GM19452 (cell line): ENCODE measurements around the gene DCST1.
A peak's percentile ranks its signal among the peaks of the same experiment; 100 is the strongest.

ENCODE experiments used
- ATAC-seq: cut with Tn5 transposase; IDR thresholded peaks from one replicate; pipeline ENCODE4 v1.9.1; 2021; ENCODE audit not compliant: unreplicated experiment

Gene DCST1

DNA sequence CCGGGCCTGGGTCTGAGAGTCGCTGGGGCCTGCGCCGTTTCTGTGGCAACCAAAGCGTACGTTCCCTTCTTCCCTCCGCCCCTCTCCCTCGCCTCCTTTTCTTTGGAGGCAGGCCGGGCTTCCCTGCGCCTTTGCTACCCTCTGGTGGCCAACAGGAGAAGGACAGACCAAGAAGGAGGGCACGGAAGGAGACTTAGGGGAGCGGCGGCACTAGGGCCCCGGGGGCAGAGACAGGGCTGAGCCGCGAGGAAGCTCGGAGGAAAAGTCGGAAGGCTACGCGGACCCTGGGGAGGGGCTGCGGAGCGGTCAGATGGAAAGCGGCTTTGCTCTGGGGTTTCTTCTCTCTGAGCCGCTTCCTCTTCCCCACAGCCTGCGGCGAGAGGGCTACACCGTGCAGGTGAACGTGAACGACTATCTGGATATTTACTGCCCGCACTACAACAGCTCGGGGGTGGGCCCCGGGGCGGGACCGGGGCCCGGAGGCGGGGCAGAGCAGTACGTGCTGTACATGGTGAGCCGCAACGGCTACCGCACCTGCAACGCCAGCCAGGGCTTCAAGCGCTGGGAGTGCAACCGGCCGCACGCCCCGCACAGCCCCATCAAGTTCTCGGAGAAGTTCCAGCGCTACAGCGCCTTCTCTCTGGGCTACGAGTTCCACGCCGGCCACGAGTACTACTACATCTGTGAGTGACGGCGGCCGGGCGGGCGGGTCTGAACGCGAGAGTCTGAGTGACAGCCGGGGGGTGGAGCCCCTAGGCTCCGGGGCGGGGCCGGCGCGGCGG lies 51.3 kb downstream of the DCST1 start:
- ATAC-seq: peak; percentile 71

DNA sequence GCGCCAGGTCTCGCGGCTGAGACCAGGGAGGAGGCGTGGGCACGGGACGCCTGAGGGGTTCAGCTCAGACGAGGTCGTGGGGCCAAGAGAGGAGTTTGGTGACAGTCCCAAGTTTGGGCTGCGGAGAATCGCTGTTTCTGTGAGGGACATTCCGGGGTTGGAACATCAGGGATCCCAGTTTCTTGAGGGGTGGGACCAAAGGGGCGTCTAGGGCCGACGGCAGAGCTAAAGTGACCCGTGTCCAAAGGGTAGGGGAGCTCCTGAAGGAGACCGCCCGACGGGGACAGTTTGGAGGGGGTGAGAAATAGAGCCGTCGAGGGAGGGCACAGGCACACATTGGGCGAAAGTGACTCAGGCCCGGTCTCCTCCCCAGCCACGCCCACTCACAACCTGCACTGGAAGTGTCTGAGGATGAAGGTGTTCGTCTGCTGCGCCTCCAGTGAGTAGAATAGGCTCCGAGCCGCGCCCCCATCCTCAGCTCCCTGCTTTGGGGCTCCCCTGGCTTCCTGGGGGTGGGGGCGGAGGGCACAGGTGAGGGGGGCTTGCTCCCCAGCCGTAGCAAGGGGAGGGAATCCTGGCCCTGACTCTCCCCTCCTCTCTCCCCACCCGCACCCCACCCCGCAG lies 52.0 kb downstream of the DCST1 start:
- no peak for ATAC-seq

DNA sequence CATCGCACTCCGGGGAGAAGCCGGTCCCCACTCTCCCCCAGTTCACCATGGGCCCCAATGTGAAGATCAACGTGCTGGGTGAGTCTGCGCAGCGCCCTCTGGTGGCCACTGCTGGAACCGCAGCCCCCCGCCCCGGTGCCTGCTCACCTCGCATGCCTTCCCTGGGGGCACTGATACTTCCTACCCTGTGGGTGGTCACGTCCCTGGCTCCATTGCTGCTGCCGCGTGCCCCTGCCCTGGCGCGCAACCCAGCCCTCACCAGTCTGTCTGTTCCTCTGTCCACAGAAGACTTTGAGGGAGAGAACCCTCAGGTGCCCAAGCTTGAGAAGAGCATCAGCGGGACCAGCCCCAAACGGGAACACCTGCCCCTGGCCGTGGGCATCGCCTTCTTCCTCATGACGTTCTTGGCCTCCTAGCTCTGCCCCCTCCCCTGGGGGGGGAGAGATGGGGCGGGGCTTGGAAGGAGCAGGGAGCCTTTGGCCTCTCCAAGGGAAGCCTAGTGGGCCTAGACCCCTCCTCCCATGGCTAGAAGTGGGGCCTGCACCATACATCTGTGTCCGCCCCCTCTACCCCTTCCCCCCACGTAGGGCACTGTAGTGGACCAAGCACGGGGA lies 52.6 kb downstream of the DCST1 start:
- no peak for ATAC-seq

DNA sequence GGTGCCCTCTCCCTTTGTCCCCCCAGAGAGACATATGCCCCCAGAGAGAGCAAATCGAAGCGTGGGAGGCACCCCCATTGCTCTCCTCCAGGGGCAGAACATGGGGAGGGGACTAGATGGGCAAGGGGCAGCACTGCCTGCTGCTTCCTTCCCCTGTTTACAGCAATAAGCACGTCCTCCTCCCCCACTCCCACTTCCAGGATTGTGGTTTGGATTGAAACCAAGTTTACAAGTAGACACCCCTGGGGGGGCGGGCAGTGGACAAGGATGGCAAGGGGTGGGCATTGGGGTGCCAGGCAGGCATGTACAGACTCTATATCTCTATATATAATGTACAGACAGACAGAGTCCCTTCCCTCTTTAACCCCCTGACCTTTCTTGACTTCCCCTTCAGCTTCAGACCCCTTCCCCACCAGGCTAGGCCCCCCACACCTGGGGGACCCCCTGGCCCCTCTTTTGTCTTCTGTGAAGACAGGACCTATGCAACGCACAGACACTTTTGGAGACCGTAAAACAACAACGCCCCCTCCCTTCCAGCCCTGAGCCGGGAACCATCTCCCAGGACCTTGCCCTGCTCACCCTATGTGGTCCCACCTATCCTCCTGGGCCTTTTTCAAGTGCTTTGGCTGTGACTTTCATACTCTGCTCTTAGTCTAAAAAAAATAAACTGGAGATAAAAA lies 53.4 kb downstream of the DCST1 start:
- ATAC-seq: no peak

DNA sequence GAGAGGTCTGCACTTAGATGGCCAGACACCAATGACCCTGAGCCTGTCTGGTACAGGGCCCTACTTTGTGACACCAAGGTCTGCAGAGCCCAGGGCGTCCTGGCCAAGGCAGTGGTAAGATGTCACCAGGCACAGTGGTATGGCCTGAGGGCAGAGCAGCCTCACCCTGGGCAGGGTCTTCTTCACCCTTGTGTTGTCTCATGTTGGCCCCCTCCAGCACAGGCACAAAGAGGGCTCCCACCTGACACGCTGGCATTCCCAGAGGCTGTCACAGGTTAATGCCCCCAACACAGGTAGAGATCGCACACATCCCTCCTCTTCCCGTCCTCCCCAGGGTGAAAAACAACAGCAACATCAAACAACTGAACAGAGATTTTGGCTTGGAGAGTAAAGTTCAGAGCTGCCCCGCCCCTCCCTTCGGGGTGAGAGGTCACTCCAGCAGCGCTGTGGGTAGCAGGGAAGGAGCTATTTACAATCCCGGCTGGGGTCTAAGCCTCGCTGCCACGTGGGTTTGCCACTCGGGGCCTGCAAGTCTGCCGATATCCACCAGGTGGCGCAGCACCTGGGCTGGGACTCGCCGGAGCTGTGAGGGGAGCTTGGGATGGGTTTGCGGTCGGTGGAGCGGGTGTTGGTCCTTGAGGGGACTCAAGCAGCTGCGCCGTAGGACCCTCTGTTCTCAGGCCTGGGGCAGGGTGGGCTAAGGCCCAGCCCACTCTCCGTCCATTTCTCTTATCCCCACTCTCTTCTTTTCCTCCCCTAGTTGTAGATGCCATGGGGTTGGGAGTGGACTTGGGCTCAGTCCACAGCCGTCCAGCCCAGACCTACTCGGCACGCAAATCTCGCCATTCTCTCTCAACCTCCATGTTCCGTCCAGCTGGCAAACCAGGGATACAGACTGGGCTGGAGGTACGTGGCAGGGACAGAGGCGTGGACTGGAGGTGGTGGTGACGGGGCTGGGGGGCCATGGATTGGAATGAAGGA lies 57.7 kb downstream of the DCST1 start:
- ATAC-seq: no peak

DNA sequence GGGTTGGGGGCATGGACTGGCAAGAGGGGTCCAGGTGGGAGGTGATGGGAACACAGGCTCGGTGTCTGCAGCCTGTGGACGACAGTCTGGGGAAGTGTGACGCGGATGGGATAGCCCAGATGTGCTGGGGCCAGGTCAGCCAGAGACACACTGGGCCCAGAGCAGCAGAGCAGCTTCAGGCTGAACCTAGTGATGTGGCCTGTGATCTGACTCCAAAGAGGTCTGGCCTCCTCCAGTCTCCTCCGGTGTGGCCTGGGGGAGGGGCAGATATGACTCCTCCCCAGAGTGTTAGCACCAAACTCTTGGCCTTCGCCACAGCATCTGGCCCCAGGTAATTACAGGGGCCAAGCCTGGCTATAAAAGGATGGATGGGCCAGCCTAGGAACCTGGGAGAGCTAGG lies 58.5 kb downstream of the DCST1 start:
- no peak for ATAC-seq

DNA sequence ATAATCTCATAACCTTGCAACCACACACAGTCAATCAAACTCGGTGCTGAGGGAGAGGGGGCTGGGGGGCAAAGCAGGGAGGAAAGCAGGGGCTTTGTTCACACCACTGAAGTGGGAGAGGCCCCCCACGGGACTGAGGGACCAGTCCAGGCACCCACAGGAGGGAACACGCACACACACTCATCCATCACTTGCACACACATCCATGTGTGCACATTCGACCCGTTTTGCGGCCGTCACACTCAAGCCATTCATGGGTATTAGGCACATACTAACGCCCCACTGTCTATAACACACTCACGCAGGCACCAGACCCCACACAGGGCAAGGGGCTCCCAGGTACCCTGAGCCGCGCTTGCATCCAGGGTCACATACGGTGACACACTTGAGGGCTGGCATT lies 59.0 kb downstream of the DCST1 start:
- ATAC-seq: no peak

DNA sequence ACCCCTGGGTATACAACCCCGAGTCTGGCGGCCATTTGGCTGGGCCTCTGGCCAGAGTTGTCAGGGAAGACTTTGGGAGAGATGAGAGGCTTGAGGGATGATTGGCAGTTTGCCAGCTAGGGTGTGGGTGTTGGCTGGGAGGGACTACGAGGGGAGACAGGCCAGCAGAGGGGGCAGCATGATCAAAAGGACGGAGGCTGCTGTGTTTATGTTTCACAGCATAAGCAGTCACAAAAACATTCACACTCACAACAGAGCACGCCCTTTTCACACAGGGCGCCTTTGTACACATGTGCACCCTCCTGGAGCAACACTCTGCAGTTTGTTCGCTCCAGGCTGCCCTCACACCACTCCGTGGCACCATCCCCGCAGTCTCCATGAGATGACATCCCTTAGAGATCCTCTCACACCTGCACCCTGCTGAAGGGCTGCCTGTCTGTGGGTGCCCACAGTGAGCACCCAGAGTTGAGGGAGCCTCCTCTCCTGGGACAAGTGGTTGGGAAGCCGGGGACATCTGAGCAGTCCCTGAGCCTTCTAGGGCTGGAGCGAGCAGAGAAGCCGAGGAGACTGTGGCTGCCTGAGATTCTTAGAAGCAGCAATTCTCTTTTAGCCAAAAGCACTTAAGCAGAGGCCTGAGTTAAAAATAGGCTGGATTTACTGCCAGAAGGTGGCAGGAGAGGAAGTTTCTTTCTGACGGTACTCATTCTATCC lies 60.4 kb downstream of the DCST1 start:
- ATAC-seq: no peak

DNA sequence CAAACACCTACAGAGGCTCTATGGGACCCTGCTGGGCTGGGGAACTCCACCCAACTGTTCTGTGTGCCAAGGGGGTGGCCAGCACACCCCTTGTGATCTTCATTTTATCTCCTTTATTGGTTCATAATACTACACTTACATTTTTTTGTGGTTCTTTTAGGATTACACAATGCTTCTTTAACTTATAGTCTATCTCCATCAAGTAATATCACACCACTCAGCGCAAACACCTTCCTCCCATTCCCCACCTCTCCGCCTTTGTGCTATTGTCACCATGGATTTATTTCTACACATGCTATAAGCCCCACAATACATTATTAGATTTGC lies 61.0 kb downstream of the DCST1 start:
- no peak for ATAC-seq

DNA sequence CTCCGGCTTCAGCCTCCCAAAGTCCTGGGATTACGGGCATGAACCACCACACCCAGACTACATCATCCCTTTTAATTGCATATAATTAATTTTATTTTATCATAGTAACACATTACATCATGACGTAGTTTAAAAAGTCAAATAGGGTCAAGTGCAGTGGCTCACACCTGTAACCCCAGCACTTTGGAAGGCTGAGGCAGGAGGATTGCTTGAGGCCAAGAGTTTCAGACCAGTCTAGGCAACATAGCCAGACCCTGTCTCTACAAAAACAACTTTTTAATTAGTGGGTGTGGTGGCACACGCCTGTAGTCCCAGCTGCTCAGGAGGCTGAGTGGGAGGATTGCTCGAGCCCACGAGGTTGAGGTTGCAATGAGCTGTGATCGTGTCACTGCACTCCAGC lies 65.7 kb downstream of the DCST1 start:
- ATAC-seq: no peak
